NCI-H128 (cell line): Measurements from ENCODE around the gene ATMIN.

Experiments
- DNase-seq: peaks from one replicate; lab custom pipeline; 2025; ENCODE audit not compliant: unreplicated experiment; lab: John Stamatoyannopoulos, UW

ATMIN gene

DNA sequence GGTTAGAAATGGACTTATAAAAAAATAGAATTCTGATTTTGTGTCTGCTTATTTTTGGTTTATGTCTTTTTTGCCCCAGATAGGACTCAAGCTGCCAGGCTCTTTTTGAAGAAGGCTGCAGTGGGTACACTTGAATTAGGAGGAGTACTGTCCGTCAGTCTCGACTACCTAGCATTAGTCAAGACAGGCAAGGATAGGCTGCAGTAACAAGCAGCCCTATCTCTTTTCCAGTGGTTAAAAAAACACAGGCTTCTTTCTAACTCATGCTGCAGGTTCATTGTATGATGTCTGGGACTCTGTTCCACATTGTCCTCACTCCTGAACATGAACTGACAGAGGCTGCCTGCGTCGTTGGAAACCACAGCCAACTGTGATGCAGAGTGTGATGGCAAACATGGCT is 33.4 kb downstream of the ATMIN start:
- DNase-seq = no peak

DNA sequence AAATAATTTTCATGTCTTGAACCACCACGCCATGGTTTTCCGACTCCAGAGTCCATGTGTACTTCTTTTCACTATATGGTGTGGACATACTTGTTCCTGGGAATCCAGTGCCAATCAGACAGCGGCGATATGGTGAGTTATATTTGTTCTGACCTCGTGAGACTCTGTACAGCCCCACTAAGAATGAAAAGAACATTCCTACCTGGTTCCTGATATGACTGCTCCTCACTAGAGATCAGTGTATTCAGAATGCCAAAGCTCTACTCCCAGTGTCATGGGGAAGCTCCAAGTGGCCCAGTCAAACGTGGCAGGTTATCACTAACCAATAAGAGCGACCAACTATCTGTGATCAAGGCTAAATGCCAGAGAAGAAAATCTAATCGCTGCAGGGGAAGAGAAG is 35.3 kb downstream of the ATMIN start:
- no peak for DNase-seq

DNA sequence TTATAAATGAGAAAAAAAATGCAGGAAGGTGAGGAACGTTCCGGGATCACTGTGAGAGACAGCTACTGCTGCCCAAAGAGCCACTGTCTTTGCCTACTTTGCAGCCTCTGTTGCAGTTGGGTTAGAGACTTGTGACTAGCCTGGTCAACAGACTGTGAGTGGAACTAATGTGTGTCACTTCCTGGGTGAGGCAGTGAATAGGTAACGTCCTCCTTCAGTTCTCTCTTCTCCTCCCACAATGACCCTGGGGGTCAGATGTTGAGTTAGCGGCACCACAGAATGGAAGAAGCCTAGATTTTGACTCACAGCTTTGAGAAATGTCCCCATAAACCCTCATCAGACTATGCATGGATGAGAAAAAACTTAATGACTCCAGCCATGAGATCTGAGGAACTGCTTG is 36.2 kb downstream of the ATMIN start:
- DNase-seq = no peak

DNA sequence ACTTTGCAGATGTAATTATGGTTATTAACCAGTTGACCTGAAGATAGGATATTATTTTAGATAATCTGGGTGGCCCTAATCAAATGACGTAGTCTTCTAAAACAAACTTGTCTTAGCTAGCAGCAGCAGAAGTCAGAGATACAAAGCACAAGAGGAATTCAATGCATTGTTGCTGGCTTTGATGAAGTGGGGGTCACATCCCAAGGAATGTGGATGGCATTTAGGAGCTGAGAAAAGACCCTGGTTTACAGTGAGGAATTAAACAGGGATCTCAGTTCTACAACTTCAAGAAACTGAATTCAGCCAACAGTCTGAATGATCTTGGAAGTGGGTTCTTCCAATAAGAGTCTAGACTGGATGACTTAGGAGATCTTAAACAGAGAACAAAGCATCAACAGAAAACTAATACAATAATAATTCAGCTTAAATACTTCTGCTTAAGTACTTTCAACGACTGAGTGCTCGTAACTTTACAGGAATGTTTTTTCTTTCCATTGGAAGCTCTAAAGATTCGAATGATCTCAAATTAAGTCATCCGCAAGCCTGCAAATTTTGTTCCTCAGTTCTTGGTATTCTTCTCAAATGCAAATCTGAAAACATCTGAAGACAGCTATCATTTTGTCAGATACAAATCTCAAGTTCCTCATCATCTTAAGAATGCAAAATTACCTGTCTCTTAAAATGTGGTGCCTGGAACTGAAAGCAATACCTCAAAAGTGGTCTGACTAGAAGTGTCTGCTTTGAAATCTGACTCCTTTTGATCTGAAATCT is 38.1 kb downstream of the ATMIN start:
- DNase-seq = no peak

DNA sequence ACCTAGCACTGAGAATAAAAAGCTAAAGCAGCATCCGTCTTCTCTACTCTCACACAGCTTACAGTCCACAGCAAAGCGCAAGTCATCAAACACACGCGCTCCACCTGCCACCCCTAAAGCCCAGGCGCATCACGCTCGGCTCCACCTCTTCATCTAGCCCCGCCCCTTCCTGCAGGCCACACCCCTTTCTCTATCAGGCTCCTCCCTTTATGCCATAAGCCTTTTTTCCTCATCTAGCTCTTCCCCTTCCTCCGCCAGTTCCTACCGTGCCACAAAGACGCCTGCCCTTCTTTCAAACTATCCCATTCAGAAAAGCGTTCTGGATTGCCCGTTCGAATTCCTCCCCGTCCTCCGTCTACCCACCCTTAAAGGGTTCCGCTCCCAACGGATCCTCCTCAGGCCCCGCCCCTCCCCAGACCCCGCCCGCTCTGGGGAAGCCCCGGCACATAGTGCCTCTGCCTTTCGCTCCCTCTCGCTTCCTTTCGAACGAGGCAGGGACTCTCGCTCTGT is 41.0 kb downstream of the ATMIN start:
- peak; percentile 66 for DNase-seq

DNA sequence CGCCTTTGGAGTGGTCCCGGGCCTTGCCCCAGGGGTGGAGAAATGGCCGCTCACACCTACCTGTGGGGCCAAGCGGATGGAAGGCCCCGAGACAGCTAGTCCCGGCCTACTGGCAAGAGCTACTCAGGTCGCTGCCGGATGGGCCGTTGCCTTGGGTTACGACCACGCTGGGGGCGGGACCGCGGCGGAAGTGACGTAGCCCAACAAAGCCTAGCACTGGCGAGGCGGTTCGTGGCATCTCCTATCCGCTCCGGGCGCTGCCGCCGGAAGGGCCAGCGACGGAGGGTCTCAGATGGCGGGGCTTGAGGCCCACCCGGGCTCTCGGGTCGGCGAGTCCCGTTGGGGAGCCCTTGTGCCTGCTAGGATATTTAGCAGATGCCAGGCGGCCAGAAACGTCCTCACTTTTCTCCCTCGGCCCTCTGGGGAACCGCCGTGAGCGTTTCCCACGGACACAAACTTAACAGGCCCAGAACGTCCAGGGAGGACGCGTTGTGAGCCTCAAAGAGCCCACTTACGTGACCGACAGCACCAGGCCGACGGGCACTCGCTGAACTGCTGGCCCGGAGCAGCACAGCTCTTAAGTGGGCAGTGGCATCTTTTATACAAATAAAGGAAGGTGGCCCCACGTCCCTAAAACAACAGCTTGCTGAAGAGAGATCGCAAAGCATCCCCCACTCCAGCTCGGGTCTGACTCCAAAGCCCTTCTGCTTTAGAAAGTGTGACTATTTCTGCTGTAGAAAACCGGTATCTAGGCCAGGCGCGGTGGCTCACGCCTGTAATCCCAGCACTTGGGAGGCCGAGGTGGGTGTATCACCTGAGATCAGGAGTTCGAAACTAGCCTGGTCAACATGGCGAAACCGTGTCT is 41.7 kb downstream of the ATMIN start, which contains the start of gene C16orf46:
Gene C16orf46, minus strand, starts transcription at position 163 of the 865 bp plus-strand sequence. CDS start 13,283 bp downstream, outside the sequence.
- peak; percentile 67 for DNase-seq

DNA sequence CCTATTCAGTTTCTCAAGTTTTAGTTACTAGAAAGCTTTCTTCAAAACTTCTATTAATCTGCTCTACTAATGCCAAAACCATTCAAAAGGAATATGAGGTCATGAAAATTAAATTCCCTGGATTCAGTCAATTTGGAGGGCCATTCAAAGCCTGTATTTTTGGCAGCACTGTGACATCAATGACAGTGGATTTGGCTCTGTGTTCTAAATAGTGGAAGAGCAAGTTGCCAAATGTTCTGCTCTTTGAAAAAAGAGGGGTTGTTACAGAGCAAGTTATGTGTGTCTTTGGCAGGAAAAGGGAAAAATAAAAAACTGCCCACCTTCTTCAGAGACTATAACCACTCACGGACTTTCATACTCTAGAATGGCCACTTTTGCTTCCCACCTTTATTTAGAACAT is 44.6 kb downstream of the ATMIN start:
- no peak for DNase-seq

DNA sequence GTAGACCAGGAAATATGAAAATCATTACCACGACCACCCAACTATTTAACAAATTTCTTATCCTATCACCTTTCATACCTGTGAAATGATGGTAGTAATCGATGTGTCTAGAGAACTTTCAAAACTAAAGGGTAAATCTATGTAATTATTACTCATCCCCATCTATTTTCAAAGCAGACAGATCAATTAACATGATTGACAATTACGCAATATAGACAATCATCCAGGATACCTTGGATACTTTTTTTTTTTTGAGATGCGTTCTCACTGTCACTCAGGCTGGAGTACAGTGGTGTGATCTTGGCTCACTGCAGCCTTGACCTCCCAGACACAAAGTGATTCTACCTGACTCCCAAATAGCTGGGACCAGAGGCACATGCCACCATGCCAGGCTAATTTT is 45.4 kb downstream of the ATMIN start:
- DNase-seq = no peak

DNA sequence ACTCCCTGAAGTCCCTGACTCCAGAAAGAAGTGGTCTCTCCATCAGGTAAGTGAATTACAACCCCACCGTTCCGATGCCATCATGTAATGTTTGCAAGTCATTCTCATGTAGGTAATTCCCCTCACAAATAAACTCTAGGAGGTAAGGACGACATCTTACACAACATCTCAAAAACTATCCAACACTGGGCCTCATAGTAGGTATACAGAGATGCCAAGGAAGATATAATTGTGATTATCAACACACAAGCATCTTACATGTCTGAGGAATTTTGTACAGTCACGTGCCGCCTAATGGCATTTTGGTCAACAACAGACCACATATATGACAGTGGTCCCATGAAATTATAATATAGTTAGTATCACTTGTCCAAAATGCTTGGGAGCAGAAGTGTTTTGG is 53.2 kb downstream of the ATMIN start:
- no peak for DNase-seq

DNA sequence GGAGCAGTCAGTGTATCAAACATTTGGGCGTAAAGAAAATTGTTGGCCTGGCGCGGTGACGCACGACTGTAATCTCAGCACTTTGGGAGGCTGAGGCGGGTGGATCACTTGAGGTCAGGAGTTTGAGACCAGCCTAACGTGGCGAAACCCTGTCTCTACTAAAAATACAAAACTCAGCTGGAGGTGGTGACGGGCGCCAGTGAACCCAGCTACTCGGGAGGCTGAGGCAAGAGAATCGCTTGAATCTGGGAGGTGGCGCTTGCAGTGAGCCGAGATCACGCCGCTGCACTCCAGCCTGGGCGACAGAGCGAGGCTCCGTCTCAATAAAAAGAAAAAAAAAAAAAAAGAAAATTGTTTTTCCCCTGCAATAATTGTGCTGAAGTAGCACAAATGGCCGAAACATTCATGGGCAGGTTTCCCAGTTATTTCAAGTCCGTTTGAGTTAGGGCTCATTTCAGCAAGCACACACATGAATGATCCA is 59.2 kb downstream of the ATMIN start:
- DNase-seq = no peak

DNA sequence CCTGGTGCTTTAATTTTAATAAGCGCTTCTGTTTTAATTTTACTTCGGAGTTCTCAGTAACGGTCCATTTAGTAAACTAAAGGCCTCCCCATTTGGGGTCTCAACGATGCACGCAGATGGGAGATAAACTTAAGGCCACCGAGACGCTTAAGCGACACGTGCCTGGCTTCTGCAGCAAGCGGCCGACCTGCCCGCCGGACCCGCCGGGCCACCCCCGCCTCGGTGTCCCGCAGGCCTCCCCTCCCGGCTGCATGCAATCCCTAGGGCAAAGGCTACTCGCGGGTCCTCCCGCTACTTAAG is 60.0 kb downstream of the ATMIN start:
- no peak for DNase-seq

DNA sequence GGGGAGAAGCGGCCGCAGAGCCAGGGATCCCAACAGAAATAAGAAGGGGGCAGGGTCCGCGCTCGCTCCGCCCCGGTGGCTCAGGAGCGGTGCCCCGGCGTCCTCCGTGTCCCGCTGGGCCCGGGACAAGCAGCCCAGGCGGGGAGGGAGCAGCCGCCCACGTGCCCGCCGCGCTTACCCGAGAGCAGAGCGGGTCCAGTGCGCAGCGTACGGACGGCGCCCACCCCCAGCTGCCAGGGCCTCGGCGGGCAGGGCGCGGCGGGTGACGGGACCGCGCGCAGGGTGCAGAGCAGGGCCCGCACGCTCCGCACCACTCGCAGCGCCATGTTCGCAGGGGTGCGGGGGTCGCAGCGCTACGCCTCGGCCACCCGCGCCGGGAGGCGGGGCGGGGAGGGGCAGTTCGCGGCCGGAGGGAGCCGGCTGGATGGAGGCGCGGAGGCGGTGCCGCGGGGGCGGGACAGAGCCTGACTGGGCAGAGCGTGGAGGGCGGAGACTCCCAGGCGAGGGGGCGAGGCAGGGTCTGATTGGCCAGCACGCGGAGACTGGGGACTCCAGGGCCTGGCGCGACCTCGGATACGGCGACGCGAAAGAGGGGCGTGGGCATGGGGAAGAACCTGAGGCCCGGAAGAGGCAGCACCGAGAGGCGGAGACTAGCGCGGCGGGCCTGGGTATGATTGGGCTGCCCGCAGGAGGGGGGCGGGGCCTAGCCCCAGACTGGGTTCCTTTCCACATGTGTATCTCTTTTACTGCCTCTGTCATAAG is 60.5 kb downstream of the ATMIN start, which contains the start of gene GCSH:
Gene GCSH, minus strand, starts transcription at position 443 of the 762 bp plus-strand sequence. Its CDS starts 117 bp downstream, at position 326.
- peak; percentile 93 for DNase-seq

DNA sequence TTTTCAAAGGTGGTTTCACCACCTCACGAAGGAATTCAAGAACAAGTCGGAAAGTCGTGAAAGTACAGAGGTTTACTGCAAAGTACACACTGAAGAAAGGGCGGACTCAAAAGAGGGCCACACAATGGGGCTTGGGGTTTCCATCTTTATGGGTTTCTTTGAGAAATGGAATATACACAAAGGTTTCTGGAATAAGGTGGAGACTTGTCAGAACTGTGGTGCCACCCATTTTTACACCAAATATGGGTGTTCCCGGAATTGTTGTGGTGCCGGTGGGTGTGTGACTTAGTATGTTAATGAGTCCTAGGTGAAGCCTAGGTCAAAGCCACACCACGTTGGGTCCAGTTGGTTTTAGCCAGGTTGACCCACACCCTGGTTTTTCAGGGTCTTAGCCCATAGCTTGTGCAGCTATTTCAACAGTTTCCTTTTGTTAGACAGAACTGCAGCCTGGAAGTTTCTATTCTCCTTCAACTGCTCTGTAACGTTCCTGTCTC is 61.1 kb downstream of the ATMIN start:
- no peak for DNase-seq
